SKM-1 (cell line): ENCODE data around the gene RBBP5.

Source experiments
- DNase-seq: peaks from one replicate; lab custom pipeline; 2025; ENCODE audit not compliant: unreplicated experiment; lab: John Stamatoyannopoulos, UW

RBBP5 gene

DNA sequence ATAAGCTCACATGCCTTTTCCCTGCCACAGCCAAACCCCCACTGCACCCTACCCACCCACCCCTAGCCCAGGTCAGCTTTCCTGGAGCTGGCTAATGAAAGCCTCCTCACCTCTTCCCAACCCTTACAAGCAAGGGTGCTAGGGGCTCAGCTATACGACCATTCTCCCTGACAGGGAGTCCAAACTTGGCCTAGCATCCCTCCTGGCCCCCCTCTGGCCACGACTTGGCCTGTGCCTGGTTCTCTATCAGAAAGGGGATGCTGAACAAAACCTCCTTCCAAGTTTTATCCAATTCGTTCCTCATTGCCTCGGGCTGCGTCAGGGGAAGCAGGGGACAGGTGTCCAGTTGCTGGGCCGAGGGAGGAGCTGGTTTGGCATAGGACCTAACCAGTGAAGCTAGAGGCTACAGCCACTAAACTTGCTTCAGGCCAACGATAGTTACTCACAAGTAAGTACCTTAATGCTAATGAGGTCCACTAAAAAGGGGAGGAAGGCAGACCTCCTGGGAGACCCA lies 46.1 kb downstream of the RBBP5 start:
- no peak for DNase-seq

GRCh38 chr1:205074513-205074912 lies 47.3 kb downstream of the RBBP5 start:
- DNase-seq: no peak

DNA sequence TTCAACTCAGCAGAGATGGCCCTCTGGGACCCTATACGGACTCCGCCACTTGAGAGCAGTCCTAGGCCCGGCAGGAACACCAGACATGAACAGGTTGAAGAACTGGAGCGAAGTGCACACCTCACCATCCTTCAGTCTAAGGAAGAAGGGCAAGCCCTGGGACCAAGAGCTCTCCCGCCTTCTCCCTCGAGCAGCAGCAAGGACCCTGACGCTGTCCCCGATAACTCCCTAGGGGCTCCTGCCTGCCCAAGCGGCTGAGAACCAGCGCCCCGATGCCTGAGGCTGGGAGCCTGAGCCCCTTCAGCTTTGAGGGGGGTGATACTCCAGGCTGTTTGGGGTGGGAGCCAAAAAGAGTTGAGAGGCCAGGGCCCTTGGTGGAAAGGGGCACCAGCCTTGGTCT lies 47.7 kb downstream of the RBBP5 start:
- DNase-seq: no peak

DNA sequence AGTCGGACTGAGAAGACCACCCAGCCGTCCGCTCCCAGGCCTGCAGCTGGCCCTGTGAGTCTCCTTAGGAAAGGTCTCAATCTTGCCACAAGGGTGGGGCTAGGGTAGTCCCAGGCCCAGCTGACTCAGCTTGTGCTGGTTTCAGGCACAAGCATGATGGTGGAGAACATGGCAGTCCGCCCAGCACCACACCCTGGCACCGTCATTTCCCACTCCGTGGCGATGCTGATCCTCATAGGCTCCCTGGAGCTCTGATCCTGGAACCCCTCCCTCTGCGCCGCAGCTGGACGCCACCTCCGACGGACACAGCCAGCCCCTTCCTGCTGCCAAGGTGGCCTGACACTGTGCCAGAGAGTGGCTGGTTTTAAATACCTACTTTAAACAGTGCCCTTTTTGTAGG lies 48.3 kb downstream of the RBBP5 start:
- DNase-seq: no peak

GRCh38 chr1:205072881-205073280 lies 48.9 kb downstream of the RBBP5 start:
- DNase-seq: no peak

DNA sequence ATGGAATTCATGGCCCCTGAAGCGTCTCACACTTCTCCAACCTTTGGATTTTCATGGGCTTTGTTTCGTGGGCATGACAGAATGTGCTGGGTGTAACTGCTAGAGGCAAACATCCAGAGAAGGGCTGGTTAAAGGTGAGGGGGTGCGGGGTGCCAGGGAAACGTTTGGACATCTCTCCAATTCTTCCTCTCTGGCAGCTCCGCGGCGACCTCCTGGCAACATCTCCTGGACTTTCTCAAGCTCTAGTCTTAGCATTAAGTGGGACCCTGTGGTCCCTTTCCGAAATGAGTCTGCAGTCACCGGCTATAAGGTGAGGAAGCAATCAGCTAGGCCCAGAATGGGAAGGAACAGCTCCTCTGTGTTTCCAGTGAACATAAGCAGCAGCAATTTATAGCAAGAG lies 49.5 kb downstream of the RBBP5 start:
- DNase-seq: no peak

GRCh38 chr1:205071801-205072200 lies 50.0 kb downstream of the RBBP5 start:
- DNase-seq: no peak

DNA sequence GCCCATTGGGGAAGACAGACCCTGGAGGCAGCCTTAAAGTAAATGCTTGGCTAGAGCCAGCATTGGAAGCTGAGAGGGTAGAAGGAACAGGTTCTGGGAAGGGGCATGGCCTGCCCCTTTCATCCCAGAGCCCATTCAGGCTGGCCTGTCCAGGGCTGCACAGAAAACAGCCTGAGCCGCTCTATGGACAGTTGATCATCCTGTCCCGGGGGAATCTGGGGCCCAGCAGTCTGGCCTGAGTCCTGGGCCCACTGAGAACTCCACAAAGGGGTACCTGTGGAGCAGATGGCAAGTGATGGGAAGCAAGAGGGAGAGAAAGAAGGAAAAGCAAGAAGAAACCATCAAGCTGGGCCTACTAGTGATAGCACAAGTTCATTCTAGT lies 50.8 kb downstream of the RBBP5 start:
- DNase-seq: no peak

DNA sequence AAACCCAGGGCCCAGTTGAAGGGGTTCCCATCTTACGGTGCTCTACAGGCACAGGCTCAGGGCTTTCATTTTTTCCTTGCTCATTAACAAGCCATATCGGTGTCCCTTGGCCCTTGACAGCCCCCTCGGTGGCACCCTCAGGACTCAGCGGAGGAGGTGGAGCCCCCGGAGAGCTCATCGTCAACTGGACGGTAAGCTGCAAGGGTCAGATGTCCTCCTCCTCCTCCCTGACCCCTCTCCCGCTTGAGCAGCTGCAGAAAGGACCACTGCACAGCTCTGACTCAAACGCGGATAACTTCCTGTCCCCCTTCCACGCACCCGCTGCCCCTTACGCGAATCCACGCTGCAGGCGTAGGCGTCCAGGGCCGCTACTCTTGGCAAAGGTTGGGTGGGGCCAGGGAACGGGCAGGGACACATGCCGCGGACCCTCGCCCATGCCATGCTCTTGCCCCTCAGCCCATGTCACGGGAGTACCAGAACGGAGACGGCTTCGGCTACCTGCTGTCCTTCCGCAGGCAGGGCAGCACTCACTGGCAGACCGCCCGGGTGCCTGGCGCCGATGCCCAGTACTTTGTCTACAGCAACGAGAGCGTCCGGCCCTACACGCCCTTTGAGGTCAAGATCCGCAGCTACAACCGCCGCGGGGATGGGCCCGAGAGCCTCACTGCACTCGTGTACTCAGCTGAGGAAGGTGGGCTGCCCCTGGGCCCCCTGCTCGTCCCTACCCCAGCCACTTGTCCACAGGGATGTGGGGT lies 52.2 kb downstream of the RBBP5 start:
- DNase-seq: no peak

DNA sequence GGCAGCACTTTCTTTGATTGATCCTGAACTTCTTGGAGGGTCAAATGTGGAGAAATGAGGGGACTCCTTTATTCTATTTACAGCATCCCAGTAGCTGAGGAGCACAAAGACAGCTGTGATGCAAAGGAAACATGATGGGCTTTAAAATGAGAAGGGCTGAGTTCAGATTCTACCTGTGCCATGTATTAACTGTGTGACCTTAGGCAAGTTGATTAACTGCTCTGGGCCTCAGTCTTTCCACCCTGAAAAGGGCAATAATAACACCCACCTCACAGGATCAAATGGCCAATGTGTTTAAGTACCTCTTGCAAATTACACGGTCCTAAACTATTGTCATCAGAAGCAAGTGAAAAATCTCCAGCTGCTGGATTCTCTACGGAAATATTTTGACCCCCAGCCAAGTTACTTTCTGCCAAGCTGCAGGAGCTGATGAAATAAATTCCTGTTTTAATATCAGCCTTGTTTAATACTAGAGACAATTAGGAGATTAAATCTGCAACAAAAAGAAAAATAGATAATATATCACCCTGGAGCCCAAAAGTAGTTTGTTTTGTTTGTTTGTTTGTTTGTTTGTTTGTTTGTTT lies 53.2 kb downstream of the RBBP5 start:
- no peak for DNase-seq

GRCh38 chr1:205068001-205068400 lies 53.8 kb downstream of the RBBP5 start:
- no peak for DNase-seq

DNA sequence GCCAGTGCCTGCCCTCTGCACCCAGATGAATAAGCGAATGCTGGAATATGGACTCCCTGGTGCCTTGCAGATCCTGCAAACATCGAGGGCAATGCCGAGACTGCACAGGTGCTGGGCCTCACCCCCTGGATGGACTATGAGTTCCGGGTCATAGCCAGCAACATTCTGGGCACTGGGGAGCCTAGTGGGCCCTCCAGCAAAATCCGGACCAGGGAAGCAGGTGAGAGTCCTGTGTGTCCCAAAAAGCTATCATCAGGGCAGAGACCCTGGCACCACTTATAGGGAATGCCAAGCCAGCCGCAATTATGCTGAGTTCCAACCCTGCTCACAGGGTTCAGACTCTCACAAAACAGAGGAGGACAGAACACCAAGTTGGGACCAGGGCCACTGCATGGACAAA lies 54.7 kb downstream of the RBBP5 start:
- no peak for DNase-seq

DNA sequence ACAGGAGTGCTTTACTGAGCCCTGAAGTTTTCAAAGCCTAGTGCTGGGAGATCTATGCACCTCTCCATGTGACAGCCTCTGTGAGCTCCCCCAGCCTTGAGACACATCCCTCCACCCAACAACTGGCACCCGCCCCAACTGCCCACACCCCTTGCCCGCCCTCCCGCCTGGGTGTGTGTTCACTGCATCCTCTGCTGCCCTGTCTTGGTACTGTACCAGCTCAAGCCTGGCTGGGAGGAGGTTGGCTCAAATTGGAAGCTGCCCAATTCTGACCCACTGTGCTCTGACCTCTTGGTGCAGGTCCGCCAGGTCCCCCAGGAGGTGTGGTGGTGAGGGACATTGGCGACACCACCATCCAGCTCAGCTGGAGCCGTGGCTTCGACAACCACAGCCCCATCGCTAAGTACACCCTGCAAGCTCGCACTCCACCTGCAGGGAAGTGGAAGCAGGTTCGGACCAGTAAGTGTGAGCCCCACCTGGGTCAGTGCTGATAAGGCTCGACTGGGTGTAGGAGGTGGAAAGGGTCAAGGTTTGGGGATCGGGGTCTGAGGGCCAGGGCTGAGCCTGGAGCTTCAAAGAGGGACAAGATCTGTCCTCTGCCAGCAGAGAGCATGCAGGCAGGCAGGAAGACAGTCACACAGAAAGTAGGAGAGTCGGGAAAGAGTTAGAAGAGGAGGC lies 55.5 kb downstream of the RBBP5 start:
- no peak for DNase-seq

GRCh38 chr1:205065666-205066065 lies 56.1 kb downstream of the RBBP5 start:
- DNase-seq: no peak

DNA sequence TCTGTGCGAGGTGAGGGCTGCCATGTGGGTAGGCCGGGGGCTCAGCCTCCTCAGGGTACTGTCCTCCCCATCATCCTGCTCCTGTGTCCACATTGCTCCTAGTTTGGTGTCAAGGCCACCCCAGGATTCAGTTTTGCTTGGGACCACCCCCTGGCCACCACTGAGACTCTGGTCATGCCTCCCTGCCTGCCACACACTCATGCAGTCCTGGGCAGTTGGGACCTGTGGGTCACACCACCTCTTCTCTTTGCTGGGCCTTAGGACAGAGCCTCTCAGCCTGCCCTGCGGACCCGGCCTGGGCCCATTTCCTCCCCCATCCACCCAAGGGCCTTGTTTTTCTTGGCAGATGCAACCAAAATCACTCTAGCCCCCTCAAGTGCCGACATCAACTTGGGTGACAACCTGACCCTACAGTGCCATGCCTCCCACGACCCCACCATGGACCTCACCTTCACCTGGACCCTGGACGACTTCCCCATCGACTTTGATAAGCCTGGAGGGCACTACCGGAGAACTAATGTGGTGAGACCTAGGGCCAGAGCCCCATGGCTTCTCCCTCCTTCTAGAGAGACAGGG lies 56.9 kb downstream of the RBBP5 start:
- no peak for DNase-seq

GRCh38 chr1:205064301-205064700 lies 57.5 kb downstream of the RBBP5 start:
- no peak for DNase-seq

GRCh38 chr1:205062895-205063294 lies 58.9 kb downstream of the RBBP5 start:
- no peak for DNase-seq

DNA sequence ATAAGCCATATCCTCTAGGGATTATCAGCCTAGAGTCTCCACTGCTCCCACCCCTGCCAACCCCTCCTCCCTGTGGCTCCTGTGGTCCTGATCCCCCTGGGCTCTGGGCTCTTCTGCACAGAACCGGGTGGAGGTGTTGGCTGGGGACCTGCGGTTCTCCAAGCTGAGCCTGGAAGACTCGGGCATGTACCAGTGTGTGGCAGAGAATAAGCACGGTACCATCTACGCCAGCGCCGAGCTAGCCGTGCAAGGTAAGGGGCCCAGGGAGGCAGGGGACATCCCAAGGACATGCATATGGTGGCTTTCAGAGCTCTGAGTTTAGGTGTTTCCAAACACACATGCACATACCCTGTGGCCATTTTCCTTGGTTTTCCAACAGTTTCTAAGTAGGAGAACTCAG lies 59.5 kb downstream of the RBBP5 start:
- no peak for DNase-seq

- peak; percentile 71 for DNase-seq
Observed at GRCh38 chr1:205061665-205062069, 60.1 kb downstream of the RBBP5 start.

GRCh38 chr1:205061227-205061626 lies 60.6 kb downstream of the RBBP5 start:
- DNase-seq: no peak

DNA sequence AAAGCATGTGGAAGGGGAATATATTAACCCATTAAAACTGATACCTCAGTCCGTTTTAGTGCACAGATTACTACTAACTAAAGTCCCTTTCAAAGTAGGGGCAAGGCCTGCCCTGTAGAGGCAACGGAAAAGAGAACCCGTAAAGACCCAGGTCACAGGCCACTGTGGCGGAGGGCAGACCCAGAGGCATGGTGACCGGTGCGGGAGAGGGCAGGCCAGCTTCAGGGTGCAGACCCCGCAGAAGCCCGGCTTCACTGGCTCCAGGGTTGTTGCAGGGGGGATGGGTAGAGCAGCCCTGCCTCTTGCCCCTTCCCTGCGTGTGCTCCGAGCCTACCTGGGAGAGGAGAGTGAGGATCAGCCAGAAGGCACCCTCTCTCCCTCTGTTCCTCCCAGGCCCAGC lies 61.0 kb downstream of the RBBP5 start:
- no peak for DNase-seq

DNA sequence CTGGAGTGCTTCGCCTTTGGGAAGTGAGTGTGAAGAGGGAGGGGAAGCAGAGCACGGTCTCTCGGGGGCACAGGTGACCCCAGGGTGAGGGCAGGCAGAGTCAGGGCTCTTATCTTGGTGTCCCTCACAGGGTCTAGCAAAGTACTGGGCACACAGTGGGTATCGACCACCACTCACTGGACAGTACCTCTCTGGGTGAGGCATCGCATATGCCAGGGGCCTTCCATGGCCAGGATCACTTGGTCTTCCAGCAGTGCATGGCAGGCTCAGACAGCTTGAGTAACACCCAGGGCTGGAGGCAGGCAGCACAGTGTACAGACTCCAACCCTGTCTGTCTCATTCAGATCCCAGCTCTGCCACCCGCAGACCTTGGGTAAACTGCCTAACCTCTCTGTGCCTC lies 62.1 kb downstream of the RBBP5 start:
- no peak for DNase-seq
